Regular cardiac myocyte (primary cell): ENCODE results near the gene RPL29. TPM values are rescaled to one million over a fixed set of nuclear protein-coding genes. Genes with fewer than 3 reads are reported as not detected.

ENCODE experiments used
- total RNA-seq: library from RNA; depleted of rRNA; stranded (reverse); fragments of >200 nt; gene quantifications from 2 replicates; pipeline ENCODE4 v1.2.3, GENCODE V29; 2014

The RPL29 gene
- 1,134 and 1,150 TPM in 2 replicates for total RNA-seq

DNA sequence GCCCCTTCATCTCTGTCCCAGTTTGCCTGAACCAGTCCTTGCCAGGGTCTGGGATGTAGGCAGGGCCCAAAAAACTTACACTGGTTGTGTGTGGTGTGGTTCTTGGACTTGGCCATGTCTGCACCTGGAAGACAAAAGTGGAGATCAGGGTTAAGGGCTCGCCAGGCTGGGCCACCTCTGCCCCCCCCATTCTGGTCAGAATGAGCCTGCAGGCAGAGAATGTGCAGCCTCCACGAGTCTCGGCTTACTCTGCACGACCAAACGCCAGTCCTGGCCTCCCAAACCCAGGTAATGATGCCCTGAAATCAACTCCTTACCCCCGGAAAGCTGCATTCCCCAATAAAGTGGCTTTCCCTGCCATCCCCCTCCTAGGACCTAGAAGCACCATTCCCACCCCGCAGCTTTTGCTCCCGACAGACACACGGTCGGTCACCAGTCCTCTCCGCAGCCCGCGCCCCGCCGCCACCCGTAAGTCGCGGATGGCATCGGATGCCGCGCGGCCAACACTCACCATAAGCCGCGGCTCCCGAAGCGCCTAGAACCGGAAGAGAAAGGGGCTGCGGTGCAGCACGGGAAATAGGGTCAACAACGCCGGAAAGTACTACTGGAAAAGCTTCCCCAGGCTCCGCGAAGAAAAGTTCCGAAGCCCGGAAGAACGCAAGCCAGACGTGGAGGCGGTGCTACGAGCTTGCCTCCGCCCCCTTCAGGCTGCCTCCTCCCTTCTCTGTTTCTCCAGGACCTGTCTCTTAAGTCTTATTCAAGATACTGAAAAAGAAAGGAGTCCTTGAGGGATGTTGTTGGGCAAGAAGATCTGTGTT is at the start of gene RPL29:
RPL29 (minus strand) TSS at position 550 of the 818 bp plus-strand sequence; CDS start at position 116, 434 bp downstream.

DNA sequence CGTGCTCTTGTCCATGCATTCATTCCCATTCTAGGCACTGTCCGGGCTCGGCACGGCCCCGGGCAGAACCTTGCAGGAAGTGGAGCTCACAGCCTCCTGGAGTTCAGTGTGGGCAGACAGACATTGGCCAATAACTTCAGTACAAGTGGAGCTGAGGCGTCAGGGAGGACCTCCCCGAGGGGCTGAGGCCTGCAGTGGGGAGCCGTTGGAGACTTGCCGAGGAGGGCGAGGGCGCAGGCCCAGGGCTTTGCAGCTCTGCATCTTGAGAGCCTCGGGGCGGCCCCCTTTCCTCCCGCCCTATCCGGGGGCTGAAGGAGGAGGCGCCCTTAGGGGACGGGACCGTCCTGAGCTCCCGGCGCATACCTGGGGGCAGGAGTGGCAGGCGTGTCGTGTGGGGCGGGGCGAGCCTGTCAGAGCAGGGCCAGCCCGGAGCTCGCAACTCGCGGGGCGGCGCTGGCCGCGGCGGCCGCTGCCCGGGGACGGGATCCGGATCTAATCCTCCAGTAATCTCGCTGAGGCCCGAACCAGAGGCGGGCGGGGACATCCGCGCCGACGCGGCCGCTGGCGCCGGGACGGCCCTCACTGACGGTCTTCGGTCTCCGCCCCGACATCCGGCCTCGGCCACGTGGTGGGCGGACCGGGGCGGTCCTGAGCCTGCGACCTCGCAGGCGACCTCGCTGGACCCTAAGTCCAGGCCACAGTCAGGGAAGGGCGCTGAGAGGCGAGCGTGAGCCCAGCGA is 12.7 kb downstream of the RPL29 start, which contains the start of gene ACY1:
ACY1 (plus strand) TSS at position 698 of the 740 bp plus-strand sequence. CDS start 530 bp downstream, outside the sequence.

GRCh38 chr3:51974963-51975851 is 20.5 kb downstream of the RPL29 start, which contains the start of gene ABHD14A:
TSS of gene ABHD14A (plus strand) at chr3:51975064. CDS start at chr3:51975136, 72 bp downstream.

GRCh38 chr3:51967384-51968169 is 28.1 kb downstream of the RPL29 start, which contains the start of gene PCBP4:
TSS of gene PCBP4 (minus strand) at chr3:51967454. CDS start at chr3:51961240, 6,214 bp downstream.

GRCh38 chr3:51955175-51955892 is 40.4 kb downstream of the RPL29 start, which contains the start of gene GPR62:
TSS of gene GPR62 (plus strand) at chr3:51955381. CDS start at chr3:51955653, 272 bp downstream.

Other genes with a start within 250 kb of the RPL29 start
- not detected in 2 replicates for gene IQCF6, start 216.7 kb downstream of the RPL29 start, total RNA-seq
- gene IQCF2, start 134.3 kb downstream of the RPL29 start, total RNA-seq: not detected in 2 replicates
- not detected in 2 replicates for gene IQCF5, start 120.3 kb downstream of the RPL29 start, total RNA-seq
- gene IQCF1, start 92.5 kb downstream of the RPL29 start, total RNA-seq: not detected in 2 replicates
- 24.0 and 65.4 TPM in 2 replicates for gene RRP9, start 54.0 kb downstream of the RPL29 start, total RNA-seq
- gene PARP3, start 53.5 kb downstream of the RPL29 start, total RNA-seq: 22.8 and 24.9 TPM in 2 replicates
- gene GPR62, start 40.5 kb downstream of the RPL29 start, total RNA-seq: under 0.01 TPM in 1 of 2 replicates, not detected in the other
- 35.0 and 66.1 TPM in 2 replicates for gene PCBP4, start 28.4 kb downstream of the RPL29 start, total RNA-seq
- 16.9 and 24.5 TPM in 2 replicates for gene ABHD14B, start 21.8 kb downstream of the RPL29 start, total RNA-seq
- gene ABHD14A, start 20.8 kb downstream of the RPL29 start, total RNA-seq: 6.5 and 16.6 TPM in 2 replicates
- 64.8 and 86.5 TPM in 2 replicates for gene ACY1, start 12.4 kb downstream of the RPL29 start, total RNA-seq
- gene DUSP7, start 60.7 kb upstream of the RPL29 start, total RNA-seq: 5.9 and 10.9 TPM in 2 replicates
- 2.3 and 21.1 TPM in 2 replicates for gene POC1A, start 158.5 kb upstream of the RPL29 start, total RNA-seq
- gene ALAS1, start 202.3 kb upstream of the RPL29 start, total RNA-seq: 27.1 and 32.8 TPM in 2 replicates
- gene TLR9, start 229.8 kb upstream of the RPL29 start, total RNA-seq: not detected in 2 replicates
- 60.3 and 100 TPM in 2 replicates for gene TWF2, start 243.3 kb upstream of the RPL29 start, total RNA-seq
- 18.3 and 18.8 TPM in 2 replicates for gene PPM1M, start 249.9 kb upstream of the RPL29 start, total RNA-seq